Stomach (tissue), 9 donors: Measurements from ENCODE around the gene LRMDA. TPM values are rescaled to one million over a fixed set of nuclear protein-coding genes. Genes with fewer than 3 reads are reported as not detected.

Experiments used
- DNase-seq, 2 donors: peaks; one replicate each; pipeline versions ENCODE4 v3.0.0 to v3.0.0-alpha.2; 2013 to 2019
- H3K27ac ChIP-seq, 5 donors: fragments of 200-600 bp in 4 of 5; sonication (generic) in 4 of 5; one replicate each; pipeline ENCODE4 v1.5.1; 2013 to 2019; ENCODE audit warnings: mild to moderate bottlenecking in 1 of 5, moderate library complexity in 1 of 5
- H3K27me3 ChIP-seq, 3 donors: fragments of 200-600 bp; sonication (generic); one replicate each; pipeline ENCODE4 v1.5.1; 2017 to 2019; ENCODE audit warnings: mixed run types in 1 of 3
- H3K36me3 ChIP-seq, 4 donors: fragments of 200-600 bp; sonication (generic); 1 replicate in 3 of 4; 2 replicates in 1 of 4; pipeline ENCODE4 v1.5.1; 2016 to 2019
- H3K4me1 ChIP-seq, 4 donors: fragments of 200-600 bp; sonication (generic); one replicate each; pipeline ENCODE4 v1.5.1; 2016 to 2019
- H3K4me3 ChIP-seq, 4 donors: fragments of 200-600 bp; sonication (generic) in 3 of 4; one replicate each; pipeline ENCODE4 v1.5.1; 2016 to 2019; ENCODE audit warnings: mild to moderate bottlenecking in 1 of 4
- H3K9me3 ChIP-seq, 4 donors: fragments of 200-600 bp; sonication (generic); one replicate each; pipeline ENCODE4 v1.5.1; 2016 to 2019
- EP300 ChIP-seq: sonication (generic); formaldehyde crosslinking; IDR thresholded peaks from one replicate; pipeline ENCODE4 v1.6.1; 2017; ENCODE audit warnings: antibody characterized with exemption
- POLR2A ChIP-seq, 4 donors: fragments of 450-650 bp; IDR thresholded peaks; one replicate each; pipeline ENCODE4 v1.6.1; 2016; ENCODE audit warnings: antibody characterized with exemption in 4 of 4, control low read depth in 2 of 4, mild to moderate bottlenecking in 1 of 4, moderate library complexity in 1 of 4
- POLR2AphosphoS5 ChIP-seq, 3 donors: sonication (generic); formaldehyde crosslinking; IDR thresholded peaks; one replicate each; pipeline ENCODE4 v1.6.1; 2016; ENCODE audit warnings: antibody characterized with exemption in 3 of 3
- WGBS, 5 donors: extraction: QIAGEN DNeasy Blood & Tissue Kit in 3 of 5; methylation state at CpG; one replicate each; pipeline versions ENCODE4 v1.1.5 to v1.1.7; 2013 to 2018; 5-methylcytosine and 5-hydroxymethylcytosine counted together
- intact Hi-C: fragments of 100-400 bp; cut with DNase I; formaldehyde crosslinking; loops from one replicate; pipeline ENCODE4 v1.15.1; 2023; ENCODE audit warnings: low total_unique reads
- polyA plus RNA-seq, 3 donors: library from polyadenylated mRNA; stranded (reverse); fragments of 200-250 nt; gene quantifications; one replicate each; pipeline ENCODE4 v1.2.3, GENCODE V29; 2013
- total RNA-seq, 5 donors: library from RNA; depleted of rRNA; stranded (reverse); fragments of >200 nt; gene quantifications; one replicate each; pipeline versions ENCODE4 v1.1.0 to v1.2.3, GENCODE V29; 2014 to 2016
- TF ChIP-seq, protein P1 (sequence below), 7 experiments: fragments of 450-650 bp in 4 of 7; fragments of 200-600 bp in 3 of 7; sonication (generic) in 3 of 7; IDR thresholded peaks; one replicate each; pipeline ENCODE4 v1.5.1; 2016 to 2019; ENCODE audit warnings: antibody characterized with exemption in 7 of 7, control low read depth in 2 of 7, mild to moderate bottlenecking in 1 of 7
- donor health status: healthy with polysubstance abuse.
- donor health status: Bipolar disorder and iron deficiency.
- donor health status: healthy.

LRMDA gene
- total and polyA plus RNA-seq, 8 donors = 1.3 to 30.2 (median 13.6) TPM; not detected in 1

DNA sequence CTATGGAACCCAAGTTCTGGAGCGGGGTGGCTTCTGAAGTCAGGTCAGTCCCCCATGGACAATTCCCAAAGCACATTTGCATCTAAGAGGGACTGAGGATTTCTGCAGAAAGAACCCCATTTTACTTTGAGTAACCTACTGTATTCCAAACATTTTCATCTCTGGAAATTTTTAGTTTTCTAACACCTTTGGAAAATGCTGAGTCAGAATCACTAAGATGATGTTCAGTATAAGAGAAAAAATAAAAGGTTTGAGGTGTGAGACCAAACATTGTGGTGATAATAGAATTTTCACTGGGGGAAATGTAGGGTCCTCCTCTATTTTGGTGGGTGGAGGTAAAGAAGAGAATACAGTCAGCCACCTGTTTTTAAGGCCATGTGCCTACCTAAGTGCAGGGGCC is 227.1 kb downstream of the LRMDA start:
- intact Hi-C loops = no loop called here
- no peak for TF ChIP-seq POLR2A (IDR thresholded peaks at IDR 0.05)
- no peak for TF ChIP-seq POLR2AphosphoS5 (IDR thresholded peaks at IDR 0.05)
- TF ChIP-seq, protein P1, sequence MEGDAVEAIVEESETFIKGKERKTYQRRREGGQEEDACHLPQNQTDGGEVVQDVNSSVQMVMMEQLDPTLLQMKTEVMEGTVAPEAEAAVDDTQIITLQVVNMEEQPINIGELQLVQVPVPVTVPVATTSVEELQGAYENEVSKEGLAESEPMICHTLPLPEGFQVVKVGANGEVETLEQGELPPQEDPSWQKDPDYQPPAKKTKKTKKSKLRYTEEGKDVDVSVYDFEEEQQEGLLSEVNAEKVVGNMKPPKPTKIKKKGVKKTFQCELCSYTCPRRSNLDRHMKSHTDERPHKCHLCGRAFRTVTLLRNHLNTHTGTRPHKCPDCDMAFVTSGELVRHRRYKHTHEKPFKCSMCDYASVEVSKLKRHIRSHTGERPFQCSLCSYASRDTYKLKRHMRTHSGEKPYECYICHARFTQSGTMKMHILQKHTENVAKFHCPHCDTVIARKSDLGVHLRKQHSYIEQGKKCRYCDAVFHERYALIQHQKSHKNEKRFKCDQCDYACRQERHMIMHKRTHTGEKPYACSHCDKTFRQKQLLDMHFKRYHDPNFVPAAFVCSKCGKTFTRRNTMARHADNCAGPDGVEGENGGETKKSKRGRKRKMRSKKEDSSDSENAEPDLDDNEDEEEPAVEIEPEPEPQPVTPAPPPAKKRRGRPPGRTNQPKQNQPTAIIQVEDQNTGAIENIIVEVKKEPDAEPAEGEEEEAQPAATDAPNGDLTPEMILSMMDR (IDR thresholded peaks at IDR 0.05) = no peak
- no peak for TF ChIP-seq EP300
- H3K9me3 ChIP-seq = no peaks in the 10 kb centered on the region
- H3K27me3 ChIP-seq = no peaks in the 10 kb centered on the region
- no peak for DNase-seq
- no peak overlapping the region for H3K4me3 ChIP-seq
- 93 to 100% (median 98%) methylated on average over 1 of the region's 1 CpG for WGBS, 5 donors
- H3K4me1 ChIP-seq = peaks cover 8 to 49% (median 30%) of the 10 kb centered on the region in 4 donors
- H3K36me3 ChIP-seq = no peaks in the 10 kb centered on the region
- no peak overlapping the region for H3K27ac ChIP-seq

DNA sequence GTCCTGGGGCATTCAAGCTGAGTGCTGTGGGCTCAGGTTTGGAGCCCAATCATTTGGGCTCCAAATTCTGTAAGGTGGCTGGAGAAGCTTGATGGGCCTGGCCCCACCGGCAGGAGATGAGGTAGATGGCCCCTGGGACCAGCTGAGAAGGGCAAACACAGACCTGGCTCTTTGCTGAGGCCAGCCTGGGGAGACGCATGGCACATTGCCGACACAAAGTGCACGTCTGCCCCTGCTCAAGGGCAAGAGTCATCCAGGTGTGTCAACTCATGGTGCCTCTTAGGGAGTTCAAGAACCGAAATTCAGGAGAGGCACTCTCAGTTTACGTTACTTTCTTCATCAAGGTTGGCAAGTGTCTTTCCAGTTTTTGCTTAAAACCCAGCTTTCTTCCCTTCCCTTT is 227.5 kb downstream of the LRMDA start:
- intact Hi-C loops = no loop called here
- no peak for TF ChIP-seq EP300
- TF ChIP-seq, protein P1 (IDR thresholded peaks at IDR 0.05) = no peak
- TF ChIP-seq POLR2A (IDR thresholded peaks at IDR 0.05) = no peak
- no peak for TF ChIP-seq POLR2AphosphoS5 (IDR thresholded peaks at IDR 0.05)
- Histone ChIP-seq H3K4me1 (peaks cover 11 to 53% (median 32%) of the 10 kb centered on the region in 4 donors), H3K9me3 (no peaks in the 10 kb centered on the region), H3K36me3 (no peaks in the 10 kb centered on the region), H3K27ac (no peak overlapping the region), H3K27me3 (no peaks in the 10 kb centered on the region), H3K4me3 (no peak overlapping the region)
- WGBS, 5 donors = 72 to 92% (median 82%) methylated on average over 6 of the region's 6 CpGs
- no peak for DNase-seq

DNA sequence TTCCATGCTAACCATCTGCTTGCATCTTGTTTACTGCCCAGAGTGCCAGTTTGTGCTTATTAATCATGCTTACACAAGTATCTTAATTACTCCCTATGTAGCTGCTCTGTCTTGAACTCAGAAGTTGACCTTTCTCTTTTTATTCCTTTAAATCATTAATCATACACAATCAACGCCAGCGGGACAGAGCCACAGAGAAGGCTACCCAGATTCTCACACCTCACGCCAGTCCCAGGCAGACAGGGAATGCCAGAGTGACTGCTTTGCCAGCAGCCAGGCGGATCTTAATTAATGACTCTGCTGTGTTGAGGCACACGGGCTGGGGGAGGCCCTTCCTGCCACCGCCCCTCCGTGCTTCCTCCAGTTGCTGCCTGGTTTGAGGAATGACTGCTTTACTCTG is 229.4 kb downstream of the LRMDA start:
- DNase-seq = peak; percentile 27 to 56
- H3K27ac ChIP-seq = peak overlapping the region in 3 of 5 donors; percentile 8 to 37 (median 22)
- intact Hi-C loops = no loop called here

DNA sequence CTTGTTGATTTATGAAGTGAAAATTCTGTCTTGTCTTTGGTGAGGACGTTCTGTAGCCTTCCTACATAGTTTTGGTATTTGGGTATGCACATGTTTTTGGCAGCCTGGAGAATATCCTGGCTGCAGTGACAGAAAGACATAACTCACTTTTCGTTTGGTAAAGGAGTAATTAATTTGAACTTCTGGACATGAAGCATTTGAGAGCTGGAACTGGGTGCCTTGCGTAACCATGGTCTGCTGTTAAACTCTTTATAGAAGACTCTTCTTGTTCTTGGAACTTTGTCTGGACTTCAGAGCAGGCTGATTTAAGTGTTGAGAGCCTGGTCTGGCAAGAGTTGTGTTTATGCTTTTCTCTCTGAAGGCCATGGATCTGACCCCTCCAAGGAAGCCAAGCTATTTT is 231.3 kb downstream of the LRMDA start:
- Histone ChIP-seq H3K9me3 (no peaks in the 10 kb centered on the region), H3K4me1 (peaks cover 7 to 45% (median 21%) of the 10 kb centered on the region in 4 donors), H3K27me3 (no peaks in the 10 kb centered on the region), H3K36me3 (no peaks in the 10 kb centered on the region), H3K4me3 (no peak overlapping the region), H3K27ac (peak overlapping the region in 3 of 5 donors; percentile 45 to 80 (median 47))
- DNase-seq = peak in 1 of 2 donors; percentile 69
- intact Hi-C loops = no loop called here
- TF ChIP-seq POLR2AphosphoS5 (IDR thresholded peaks at IDR 0.05) = peak; percentile 28 to 68 (median 53)
- TF ChIP-seq, protein P1 (IDR thresholded peaks at IDR 0.05) = no peak
- no peak for TF ChIP-seq POLR2A (IDR thresholded peaks at IDR 0.05)
- 52 to 66% (median 61%) methylated on average over 3 of the region's 3 CpGs for WGBS, 5 donors

More for the DNA sequence above, 229.4 kb downstream of the LRMDA start:
- H3K36me3 ChIP-seq = no peaks in the 10 kb centered on the region
- peaks cover 7 to 51% (median 28%) of the 10 kb centered on the region in 4 donors for H3K4me1 ChIP-seq
- TF ChIP-seq EP300 (no peak), POLR2AphosphoS5 (IDR thresholded peaks at IDR 0.05) (no peak), POLR2A (IDR thresholded peaks at IDR 0.05) (no peak)
- TF ChIP-seq, protein P1 (IDR thresholded peaks at IDR 0.05) = no peak
- WGBS, 5 donors = 28 to 57% (median 40%) methylated on average over 7 of the region's 7 CpGs
- H3K27me3 ChIP-seq = no peaks in the 10 kb centered on the region
- H3K4me3 ChIP-seq = no peak overlapping the region
- no peaks in the 10 kb centered on the region for H3K9me3 ChIP-seq
